NCI-H2227 (cell line): ENCODE data around the gene GGTLC2.
"Not testable (repeated sequence)": the region's sequence is repeated elsewhere in the genome, so short reads cannot be mapped to it uniquely, and the experiment has no call there.

Source experiments
- DNase-seq: peaks from one replicate; lab custom pipeline; 2025; ENCODE audit not compliant: unreplicated experiment; lab: John Stamatoyannopoulos, UW

The GGTLC2 gene

DNA sequence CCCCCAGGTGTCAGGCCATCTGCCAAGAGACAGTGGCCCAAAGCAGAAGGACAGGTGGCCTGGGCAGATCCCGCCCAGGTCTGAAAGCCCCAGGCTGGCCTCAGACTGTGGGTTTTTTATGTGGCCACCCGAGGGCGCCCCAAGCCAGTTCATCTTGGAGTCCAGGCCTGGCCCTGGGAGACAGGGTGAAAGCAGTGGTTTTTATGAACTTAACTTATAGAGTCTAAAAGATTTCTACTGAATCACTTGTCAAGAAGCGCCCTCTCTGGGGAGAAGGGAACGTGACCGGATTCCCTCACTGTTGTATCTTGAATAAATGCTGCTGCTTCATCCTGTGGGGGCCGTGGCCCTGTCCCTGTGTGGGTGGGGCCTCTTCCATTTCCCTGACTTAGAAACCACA lies 8.2 kb upstream of the GGTLC2 start:
- not testable (repeated sequence) for DNase-seq

DNA sequence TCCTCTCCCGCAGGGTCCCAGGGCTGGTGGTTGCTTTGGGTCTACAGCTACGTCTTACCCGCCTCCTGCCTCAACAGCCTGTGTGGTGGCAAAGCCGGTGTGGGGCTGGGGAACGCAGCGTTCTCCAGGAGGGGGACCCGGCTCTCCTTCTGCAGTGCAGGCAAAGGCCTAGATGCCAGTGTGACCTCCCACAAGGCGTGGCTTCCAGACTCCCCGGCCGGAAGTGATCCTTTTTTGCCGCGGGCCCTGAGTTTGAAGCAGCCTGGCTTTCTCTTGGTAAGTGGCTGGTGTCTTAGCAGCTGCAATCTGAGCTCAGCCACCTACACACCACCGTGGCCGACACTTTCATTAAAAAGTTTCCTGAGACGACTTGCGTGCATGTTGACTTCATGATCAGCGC lies 6.1 kb upstream of the GGTLC2 start:
- DNase-seq: not testable (repeated sequence)

DNA sequence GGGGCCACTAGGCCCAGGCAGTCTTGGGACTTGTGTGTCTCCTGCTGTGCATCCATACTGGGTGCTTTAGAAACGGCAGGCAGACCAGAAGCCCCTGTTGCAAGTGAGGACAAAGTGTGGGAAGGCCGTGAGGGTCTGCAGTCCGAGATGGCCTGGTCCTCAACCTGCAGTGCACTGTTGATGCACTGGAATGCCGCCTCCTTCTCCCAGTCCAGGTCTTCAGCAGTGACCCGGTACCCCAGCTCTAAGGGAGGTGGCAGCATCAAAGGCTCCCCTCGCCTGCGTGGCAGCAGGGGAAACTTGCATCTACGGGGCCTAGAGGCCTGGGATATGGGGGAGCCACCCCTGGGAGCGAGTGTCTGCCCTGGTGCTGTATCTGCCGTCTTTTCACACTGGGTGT lies 2.2 kb upstream of the GGTLC2 start:
- not testable (repeated sequence) for DNase-seq

DNA sequence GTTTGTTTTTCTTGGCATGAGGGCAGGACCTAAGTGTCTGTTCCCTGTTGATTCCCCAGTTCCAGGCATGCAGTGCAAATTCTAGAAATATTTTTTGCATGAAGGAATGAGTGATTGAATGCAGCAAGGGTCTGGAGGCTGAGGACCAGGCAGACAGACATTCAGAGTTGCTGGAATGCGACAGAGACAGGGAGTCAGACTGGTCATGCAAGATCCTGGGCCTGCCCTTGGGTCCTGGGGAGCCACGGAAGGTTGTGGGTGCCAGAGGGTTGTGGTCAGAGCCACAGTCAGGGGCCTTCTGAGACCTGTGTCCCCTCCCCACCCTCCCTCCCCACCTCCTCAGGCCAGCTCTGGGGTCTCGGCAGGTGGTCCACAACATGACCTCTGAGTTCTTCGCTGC lies 1.6 kb downstream of the GGTLC2 start:
- not testable (repeated sequence) for DNase-seq

DNA sequence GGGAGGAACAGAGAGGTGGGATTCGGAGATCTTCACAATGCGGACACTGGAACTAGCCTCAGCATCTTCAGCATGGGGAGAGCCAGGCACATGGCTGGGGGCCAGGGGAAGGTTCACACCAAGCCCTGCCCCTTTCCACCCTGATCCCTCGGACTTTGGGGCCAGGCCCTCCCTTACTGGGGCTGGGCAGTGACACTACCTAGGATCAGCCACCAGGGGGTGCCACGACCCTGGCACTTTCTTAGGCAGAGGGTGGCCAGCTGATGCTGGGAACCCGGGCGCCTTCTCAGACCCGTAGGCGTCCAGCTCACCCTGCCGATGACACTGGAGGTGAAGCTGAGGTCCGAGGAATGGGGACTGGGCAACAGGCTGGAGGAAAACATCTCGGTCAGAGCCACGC lies 3.5 kb downstream of the GGTLC2 start:
- not testable (repeated sequence) for DNase-seq

DNA sequence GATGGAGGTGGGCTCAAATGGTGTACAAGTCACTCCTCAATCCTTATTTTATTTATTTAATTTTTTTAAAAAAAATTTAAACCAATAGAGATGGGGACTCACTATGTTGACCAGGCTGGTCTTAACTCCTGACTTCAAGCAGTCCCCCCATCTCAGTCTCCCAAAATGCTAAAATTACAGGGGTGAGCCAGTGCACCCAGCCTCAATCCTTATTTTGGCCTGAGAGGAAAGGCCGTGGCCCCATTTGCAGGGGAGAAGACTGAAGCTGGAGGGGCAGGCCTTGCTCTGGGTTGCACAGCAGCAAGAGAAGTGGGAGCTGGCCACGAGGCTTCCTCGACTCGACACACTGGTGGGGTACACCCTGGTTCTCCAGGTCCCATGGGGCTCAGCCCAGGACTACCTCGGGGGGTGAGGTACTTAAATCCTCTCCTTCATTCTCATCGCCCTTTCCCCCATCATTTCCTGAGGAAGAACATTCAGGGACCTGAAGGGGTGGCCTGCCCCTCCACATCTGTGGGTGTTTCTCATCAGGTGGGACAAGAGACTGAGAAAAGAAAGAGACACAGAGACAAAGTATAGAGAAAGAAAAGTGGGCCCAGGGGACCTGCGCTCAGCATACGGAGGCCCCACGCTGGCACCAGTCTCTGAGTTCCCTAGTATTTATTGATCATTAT lies 4.6 kb downstream of the GGTLC2 start:
- DNase-seq: not testable (repeated sequence)

DNA sequence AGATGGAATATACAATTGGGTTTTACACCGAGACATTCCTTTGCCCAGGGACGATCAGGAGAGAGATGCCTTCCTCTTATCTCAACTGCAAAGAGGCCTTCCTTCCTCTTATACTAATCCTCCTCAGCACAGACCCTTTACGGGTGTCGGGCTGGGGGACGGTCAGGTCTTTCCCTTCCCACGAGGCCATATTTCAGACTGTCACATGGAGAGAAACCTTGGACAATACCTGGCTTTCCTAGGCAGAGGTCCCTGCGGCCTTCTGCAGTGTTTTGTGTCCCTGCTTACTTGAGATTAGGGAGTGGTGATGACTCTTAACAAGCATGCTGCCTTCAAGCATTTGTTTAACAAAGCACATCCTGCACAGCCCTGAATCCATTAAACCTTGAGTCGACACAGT lies 5.3 kb downstream of the GGTLC2 start:
- DNase-seq: not testable (repeated sequence)

DNA sequence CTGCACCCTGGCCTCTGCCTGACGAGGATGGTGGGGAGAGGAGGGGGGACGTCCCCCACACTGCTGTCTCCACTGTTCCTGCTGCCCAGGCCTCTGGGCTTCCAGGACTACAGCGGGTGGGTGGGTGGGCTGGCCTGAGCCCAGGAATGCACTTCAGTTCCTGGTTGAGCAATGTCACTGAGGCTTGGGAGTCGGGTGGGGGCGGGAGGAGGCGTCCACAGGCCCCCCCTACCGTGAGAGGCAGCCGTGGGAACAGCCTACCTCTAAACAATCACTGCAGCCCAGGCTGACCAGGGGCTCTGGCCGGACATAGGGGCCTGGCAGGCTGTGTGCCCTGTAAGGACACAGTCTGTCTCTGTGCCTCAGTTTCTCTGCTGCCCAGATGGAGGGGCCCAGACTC lies 6.0 kb downstream of the GGTLC2 start:
- DNase-seq: not testable (repeated sequence)

DNA sequence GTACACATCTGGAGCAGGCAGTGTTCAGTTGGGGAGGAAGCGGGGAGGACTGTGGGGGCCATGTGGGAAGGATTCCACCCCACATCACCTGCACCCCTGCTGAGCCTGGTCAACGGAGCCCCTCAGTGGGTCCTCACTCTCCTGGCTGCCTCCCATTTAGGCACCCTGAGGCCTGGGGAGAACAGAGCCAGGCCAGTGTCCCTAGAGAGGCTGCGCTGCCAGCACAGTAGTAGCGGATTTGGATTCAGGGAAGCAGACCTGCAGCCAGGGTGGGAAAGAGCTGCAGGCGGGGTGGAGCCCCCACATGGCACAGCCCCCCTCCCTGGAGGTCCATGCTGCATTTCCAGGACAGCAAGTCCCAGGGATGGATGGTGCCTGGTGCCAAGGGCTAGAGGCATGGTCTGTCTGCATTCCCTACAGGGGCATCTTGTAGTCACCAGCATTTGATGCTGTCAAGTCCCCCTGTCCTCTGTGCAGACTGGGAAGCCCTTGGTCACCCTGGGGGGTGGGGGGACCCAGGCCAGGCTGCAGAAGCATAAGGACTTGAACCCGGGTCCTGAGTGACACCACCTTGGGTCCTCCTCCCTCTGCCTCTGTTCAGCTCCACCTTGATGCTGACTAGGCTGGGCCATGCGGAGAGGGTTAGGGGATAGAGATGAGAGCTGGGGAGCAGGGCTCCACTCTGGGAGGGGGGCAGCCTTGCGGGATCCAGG lies 6.5 kb downstream of the GGTLC2 start:
- DNase-seq: not testable (repeated sequence)

DNA sequence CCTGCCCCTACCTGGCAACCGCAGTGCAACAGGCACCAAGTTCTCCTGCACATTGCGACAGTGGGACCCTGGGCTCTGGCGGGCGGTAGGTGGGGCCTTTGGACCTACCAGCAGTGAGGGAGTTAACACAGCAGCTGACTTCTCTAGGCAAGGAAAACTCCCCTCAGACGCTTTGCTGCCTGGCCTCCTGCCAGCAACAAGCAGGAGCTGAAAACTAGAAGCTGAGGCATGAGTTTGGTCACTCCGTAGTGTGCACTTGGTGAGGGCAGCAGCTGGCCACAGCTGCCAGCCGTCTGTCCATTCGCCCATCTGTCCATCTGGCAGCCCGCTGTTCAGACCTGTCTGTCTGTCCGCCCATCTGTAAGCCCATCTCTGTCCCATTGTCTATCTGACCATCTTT lies 7.2 kb downstream of the GGTLC2 start:
- not testable (repeated sequence) for DNase-seq

DNA sequence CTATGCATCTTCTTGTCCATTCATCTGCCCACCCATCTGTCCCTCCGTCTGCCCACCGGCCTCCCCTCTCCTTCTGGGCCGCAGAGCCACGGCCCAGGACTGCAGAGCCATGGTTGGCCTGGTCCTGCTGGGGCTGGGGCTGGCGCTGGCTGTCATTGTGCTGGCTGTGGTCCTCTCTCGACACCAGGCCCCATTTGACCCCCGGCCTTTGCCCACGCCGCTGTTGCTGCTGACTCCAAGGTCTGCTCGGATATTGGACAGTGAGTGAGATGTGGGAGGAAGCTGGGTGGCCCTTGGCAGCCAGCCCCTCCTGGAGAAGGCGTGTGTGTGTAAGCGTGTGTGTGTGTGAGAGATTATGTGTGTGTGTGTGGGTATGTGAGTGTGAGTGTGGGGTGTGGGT lies 7.7 kb downstream of the GGTLC2 start:
- DNase-seq: not testable (repeated sequence)

DNA sequence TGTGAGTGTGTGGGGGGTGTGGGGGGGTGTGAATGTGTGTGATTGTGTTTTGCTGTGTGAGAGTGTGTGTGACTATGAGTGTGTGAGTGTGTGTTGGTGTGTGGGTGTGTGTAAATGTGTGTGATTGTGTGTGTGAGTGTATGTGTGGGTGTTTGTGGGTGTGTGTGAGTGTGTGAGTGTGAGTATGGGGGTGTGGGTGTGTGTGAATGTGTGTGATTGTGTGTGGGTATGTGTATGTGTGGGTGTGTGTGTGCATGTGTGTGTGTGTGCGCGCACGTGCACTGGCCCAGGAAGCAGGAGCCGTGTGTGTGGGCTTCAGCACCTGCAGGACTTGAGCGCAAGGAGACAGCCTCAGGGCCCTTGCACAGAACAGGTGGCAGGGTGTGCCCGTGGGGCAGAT lies 8.2 kb downstream of the GGTLC2 start:
- not testable (repeated sequence) for DNase-seq

DNA sequence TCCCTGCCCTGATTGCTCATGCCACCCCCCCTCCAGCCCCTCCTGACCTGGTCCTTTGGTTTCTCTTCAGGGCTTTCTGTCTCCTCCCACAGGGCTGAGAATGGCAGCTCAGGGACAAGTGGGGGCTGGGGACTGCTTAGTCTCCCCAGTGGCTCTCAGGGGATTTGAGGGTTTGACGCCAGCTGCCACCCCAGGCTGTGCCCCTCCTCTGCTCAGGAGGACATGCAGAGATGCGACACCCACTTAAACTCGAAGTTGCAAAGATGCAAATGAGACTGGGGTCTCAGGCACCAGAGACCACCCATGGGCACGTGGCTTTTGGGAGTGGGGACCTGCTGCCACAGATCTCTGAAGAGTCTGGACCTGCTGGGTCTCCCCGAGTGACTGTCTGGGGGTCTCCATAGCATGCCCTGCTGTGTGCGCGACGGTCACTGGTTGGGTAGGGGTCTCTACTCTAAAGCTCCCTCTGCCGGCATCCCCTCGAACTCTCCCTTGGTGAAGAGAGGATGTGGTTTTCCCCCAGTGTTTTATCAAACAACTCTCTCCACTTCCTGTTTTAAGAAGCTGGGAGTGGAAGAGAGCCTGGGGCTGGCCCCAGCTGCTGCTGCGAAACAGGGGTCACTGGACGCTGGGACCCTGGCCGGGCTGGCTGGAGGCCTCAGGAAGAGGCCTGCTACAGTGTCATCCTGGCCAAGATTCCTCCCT lies 9.4 kb downstream of the GGTLC2 start:
- not testable (repeated sequence) for DNase-seq

DNA sequence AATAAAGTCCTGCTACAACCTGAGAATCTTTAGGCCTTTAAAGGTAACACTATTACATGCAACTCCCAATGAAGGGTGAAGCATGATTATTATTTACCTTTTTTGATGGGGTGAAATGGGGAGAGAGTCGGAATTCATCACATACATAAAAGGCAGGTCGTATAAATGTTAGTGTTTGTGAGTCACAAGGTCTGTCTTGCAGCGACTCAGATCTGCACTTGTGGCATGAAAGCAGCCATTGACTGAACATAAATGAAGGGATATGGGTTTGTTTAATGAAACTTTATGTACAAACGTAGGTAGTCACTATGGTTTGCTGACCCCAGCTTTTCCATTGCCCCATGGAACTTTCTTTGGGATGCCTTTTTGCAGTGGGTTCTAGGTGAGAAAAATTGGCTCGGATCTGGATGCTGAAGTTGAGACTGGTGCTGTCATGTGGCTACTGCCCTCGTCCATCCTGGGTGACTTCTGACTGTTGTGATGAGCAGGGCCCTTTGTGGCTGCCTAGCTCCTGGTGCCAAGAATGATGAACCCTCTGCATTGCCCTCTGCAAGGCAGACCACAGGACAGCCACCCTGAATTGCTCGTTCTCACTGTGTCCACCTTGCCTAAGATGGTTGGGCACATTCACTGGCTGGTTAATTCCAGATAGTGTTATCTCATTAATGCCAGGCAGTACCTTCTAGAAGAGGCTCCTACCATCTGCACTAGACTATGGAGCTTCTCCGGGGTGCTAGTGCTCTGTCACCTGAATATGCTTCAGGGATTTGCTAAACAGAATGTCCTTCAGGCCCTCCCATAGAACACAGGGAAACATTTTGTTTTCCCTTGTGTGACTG lies 11.3 kb downstream of the GGTLC2 start:
- no peak for DNase-seq

DNA sequence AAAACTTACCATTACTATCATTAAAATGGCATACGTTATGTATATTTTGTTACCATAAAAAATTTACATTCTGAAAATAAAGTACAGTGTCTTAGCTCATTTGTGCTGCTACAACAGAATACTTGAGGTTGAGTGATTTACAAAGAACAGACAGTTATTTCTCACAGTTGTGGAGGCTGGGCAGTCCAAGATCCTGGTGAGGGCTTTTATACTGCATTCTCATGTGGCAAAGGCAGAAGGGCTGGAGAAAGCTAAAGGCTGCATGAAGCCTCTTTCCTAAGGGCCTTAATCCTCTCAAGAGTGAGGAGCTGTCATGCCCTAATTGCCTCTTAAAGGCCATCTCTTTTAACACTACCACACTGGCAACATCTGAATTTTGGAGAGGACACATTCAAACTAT lies 13.3 kb downstream of the GGTLC2 start:
- DNase-seq: no peak

DNA sequence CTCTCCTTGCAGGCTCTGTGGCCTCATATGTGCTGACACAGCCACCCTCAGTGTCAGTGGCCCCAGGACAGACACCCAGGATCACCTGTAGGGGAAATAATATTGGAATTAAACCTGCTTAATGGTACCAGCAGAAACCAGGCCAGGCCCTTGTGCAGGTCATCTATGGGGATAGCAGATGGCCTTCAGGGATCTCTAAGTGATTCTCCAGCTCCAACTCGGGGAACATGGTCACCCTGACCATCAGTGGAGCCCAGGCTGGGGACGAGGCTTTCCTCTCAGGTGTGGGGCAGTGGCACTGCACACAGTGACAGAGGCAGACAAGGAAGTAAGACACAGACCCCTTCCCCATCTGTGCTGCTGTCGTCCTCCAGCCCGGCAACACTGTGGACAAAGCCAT lies 16.9 kb downstream of the GGTLC2 start:
- DNase-seq: no peak

DNA sequence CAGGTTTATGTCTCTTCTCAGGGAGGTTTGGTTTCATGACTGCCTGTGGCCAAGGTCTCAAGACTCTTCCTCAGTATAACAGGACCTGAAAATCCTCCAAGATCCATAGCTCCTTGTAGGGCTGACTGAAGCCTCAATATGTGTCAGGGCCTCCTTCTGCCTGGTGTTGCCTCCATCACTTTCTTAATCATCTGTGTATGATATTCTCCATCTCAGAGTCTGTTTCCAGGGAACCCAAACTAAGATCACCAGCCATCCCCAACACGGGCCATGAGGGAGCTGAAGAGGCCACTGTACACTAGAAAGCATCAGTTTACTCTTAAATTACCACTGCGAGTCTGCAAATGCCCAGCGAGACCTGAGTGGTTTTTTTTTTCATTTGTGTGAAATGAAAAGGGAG lies 17.7 kb downstream of the GGTLC2 start:
- no peak for DNase-seq

DNA sequence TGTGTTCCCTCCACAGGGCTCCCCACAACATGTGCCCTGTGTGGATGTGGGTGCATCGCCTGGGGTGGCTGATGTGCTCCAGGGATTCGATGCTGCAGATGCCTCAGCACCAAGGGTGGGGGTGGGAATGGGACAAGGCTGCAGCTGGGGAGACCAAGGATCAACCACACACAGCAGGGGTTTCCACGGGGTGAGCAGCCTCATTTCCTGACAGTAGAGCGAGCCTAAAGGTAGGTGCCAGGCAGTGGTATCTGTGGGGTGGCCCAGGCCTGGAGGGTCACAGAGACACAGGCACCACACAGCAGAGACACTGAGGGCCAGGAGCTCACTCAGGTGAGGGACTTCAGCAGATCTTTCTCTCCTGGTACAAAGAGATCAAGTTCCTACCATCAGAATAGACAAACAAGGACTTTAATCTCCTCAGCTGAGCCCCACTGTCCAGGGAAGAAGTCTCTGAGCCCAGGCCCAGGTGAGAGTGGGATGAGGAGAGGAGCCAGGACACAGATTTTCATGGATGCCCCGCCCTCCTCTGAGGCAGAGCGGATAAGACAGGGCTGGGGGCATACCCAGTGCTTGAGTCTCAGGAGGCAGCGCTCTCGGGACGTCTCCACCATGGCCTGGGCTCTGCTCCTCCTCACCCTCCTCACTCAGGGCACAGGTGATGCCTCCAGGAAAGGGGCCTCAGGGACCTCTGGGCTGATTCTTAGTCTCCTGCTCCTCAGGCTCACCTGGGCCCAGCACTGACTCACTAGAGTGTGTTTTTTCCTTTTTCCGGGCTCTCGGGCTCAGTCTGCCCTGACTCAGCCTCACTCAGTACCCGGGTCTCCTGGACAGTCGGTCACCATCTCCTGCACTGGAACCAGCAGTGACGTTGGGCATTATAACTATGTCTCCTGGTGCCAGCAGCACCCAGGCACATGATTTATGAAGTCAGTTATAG lies 19.7 kb downstream of the GGTLC2 start:
- DNase-seq: no peak

DNA sequence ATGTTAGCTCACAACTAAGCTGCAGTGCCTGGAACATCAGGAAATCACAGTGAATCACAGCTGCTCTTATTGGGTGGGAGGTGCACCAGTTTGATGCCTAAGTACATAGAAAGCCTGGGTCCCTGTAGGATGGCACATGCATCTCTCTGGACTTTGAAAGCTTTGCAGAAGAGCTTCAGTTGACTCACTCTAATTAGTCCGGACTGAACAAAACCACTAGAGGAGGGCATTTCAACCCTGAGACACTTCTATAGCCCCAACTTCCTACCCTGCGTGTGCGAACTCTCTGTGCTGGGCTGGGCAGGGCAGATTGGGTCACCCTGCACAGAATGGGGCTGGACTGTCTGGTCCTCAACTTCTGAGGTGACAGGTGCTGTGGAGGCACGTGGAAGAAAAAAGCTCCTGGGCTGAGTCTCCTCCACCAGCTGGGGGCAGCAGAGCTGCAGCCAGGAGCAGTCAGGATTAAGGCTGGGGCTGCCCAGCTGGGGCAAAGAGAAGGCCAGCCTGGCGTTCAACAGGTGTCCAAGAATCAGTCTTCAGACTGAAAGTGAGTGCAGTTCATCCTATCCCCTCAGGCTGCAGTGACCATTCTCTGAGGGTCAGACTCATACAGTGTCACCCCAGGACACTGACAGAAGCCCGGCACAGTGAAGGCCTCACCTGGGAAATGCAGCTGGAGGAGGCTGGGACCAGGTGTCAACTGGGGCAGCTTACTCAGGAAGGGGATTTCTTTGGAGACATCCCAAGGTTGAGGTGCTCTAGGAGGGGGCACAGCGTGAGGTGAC lies 22.1 kb downstream of the GGTLC2 start:
- no peak for DNase-seq
